GM21723 (cell line): ENCODE results near the gene MATN3.

Experiments used
- ATAC-seq: cut with Tn5 transposase; IDR thresholded peaks from one replicate; pipeline ENCODE4 v1.9.1; 2021; ENCODE audit warnings: mild to moderate bottlenecking, moderate library complexity; ENCODE audit not compliant: unreplicated experiment

The MATN3 gene

GRCh38 chr2:20008703-20009102 is 3.8 kb downstream of the MATN3 start:
- no peak for ATAC-seq

GRCh38 chr2:20005891-20006470 is 6.5 kb downstream of the MATN3 start:
- no peak for ATAC-seq

GRCh38 chr2:20005067-20005627 is 7.3 kb downstream of the MATN3 start:
- no peak for ATAC-seq

- no peak for ATAC-seq
Observed at GRCh38 chr2:20001361-20001863, 11.1 kb downstream of the MATN3 start.

- no peak for ATAC-seq
Observed at GRCh38 chr2:19993731-19994130, 18.7 kb downstream of the MATN3 start.

- ATAC-seq, result no peak
Observed at GRCh38 chr2:19991895-19992294, 20.6 kb downstream of the MATN3 start.

GRCh38 chr2:19990416-19990728 is 22.1 kb downstream of the MATN3 start:
- no peak for ATAC-seq

- ATAC-seq, result peak; percentile 91
Observed at GRCh38 chr2:19989667-19990415, 22.6 kb downstream of the MATN3 start, which contains the start of gene WDR35. TSS of gene WDR35 (minus strand) at chr2:19990105. CDS start at chr2:19990015, 90 bp downstream.

GRCh38 chr2:19989342-19989666 is 23.2 kb downstream of the MATN3 start:
- peak; percentile 13 for ATAC-seq

- no peak for ATAC-seq
Observed at GRCh38 chr2:19988600-19988999, 23.9 kb downstream of the MATN3 start.

GRCh38 chr2:19987936-19988335 is 24.5 kb downstream of the MATN3 start:
- peak; percentile 68 for ATAC-seq

GRCh38 chr2:19982268-19982667 is 30.2 kb downstream of the MATN3 start:
- no peak for ATAC-seq

GRCh38 chr2:19979932-19980331 is 32.5 kb downstream of the MATN3 start:
- ATAC-seq, result no peak

- ATAC-seq, result no peak
Observed at GRCh38 chr2:19973466-19973865, 39.0 kb downstream of the MATN3 start.

GRCh38 chr2:19971691-19972090 is 40.8 kb downstream of the MATN3 start:
- no peak for ATAC-seq

- ATAC-seq, result no peak
Observed at GRCh38 chr2:19963386-19963785, 49.1 kb downstream of the MATN3 start.

GRCh38 chr2:19955544-19956422 is 56.7 kb downstream of the MATN3 start:
- ATAC-seq, result peak; percentile 90

- no peak for ATAC-seq
Observed at GRCh38 chr2:19949071-19949470, 63.4 kb downstream of the MATN3 start.

GRCh38 chr2:19947184-19947940 is 65.1 kb downstream of the MATN3 start:
- no peak for ATAC-seq

- no peak for ATAC-seq
Observed at GRCh38 chr2:19944205-19944845, 68.1 kb downstream of the MATN3 start.
